Measurements from ENCODE around the gene AKAP13.

The AKAP13 gene

GRCh38 chr15:85330901-85331588 lies 49.4 kb upstream of the AKAP13 start (continued):
- TF ChIP-seq ZNF335 (tag by site-specific recombination; conservative IDR thresholded peaks at IDR 0.05), result peak; percentile 67
- no peak for TF ChIP-seq ZNF426 (tag by site-specific recombination; IDR thresholded peaks at IDR 0.05)
- TF ChIP-seq SETDB1 (IDR thresholded peaks at IDR 0.05; ENCODE audit: insufficient read length, low read length), result peak; percentile 83
- peak; percentile 47; the same call in 1 of the 2 replicates for TF ChIP-seq ZNF660 (tag by site-specific recombination; IDR thresholded peaks at IDR 0.05)
- TF ChIP-seq ZFP37 (tag by site-specific recombination; IDR thresholded peaks at IDR 0.05), result 0 out of 2 replicates have a peak, but pooled peaks have one; percentile 62
- TF ChIP-seq SCRT1 (tag by site-specific recombination; IDR thresholded peaks at IDR 0.05; ENCODE audit: borderline replicate concordance), result peak; percentile 69; the same call in 1 of the 2 replicates
- no peak; the same call in 1 of the 2 replicates for TF ChIP-seq TCF7L2 (IDR thresholded peaks at IDR 0.05; ENCODE audit: borderline replicate concordance, low read depth, low read length)
- peak; percentile 92 for TF ChIP-seq ZIC2 (tag by site-specific recombination; IDR thresholded peaks at IDR 0.05)
- peak; percentile 27; the same call in 1 of the 2 replicates for TF ChIP-seq CTCF (tag by site-specific recombination; IDR thresholded peaks at IDR 0.05)

DNA sequence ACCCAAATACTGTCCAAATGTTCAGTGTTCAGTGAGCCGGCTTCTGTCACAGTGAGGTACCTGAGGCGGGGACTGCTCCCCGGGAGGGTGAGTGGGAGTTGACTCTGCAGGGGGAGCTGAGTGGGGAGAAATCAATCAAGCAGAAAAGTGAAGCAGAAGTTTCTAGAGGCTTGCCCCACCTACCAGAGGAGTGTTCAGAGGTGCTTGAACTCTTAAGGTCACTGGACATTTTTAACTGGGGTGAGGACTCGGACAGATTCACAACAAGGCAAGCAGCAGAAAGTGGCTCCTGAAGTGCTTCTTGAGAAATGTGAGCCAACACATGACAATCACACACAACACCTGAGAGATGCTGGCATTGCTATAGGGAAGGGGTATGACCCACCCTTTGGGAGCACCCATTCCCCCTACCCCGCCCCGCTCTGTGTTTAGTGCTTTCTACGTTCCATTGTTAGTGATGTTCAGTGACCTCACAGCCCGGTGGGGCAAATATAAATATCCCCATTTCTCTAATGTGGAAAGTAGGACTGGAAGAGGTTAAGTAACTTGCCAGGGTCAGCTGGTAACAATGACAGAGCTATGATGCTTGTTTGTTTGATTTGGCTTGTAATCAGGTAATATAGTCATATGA lies 48.6 kb upstream of the AKAP13 start:
- Histone ChIP-seq H3K36me3 (ENCODE audit: control insufficient read depth in 2 of 2, insufficient read depth in 1 of 2, low read length in 2 of 2) (no peaks in the 10 kb centered on the region), H3K4me3 (ENCODE audit: low read depth, low read length) (no peak overlapping the region), H3K4me1 (ENCODE audit: control insufficient read depth, insufficient read depth, low read length) (0 out of 2 replicates have a peak, but pooled peaks cover 2% of the 10 kb centered on the region), H3K9me3 (ENCODE audit: control insufficient read depth, insufficient read depth, low read depth, low read length) (no peaks in the 10 kb centered on the region), H3K27ac (ENCODE audit: extremely low read depth, low read depth, low read length) (no peak overlapping the region)
- POLR2A ChIA-PET, result interaction anchor here (1.2 to 2.3 kb wide), 2 partner anchors 49 to 81 kb away, joined by 4 to 12 read pairs; partner anchors contain the start of gene AKAP13
- no peak for TF ChIP-seq YY2 (tag by site-specific recombination; IDR thresholded peaks at IDR 0.05)
- TF ChIP-seq EGR2 (tag by site-specific recombination; IDR thresholded peaks at IDR 0.05; ENCODE audit: low read depth), result peak; percentile 37; the same call in 1 of the 2 replicates
- no peak for TF ChIP-seq MEIS1 (CRISPR knock-in tag; IDR thresholded peaks at IDR 0.05; ENCODE audit: borderline replicate concordance)
- TF ChIP-seq GLIS1 (tag by site-specific recombination; IDR thresholded peaks at IDR 0.05), result 0 out of 2 replicates have a peak, but pooled peaks have one; percentile 17
- peak; percentile 87 for TF ChIP-seq ZIC2 (tag by site-specific recombination; IDR thresholded peaks at IDR 0.05)
- no peak for TF ChIP-seq KLF8 (tag by site-specific recombination; IDR thresholded peaks at IDR 0.05)
- CTCF ChIA-PET, result interaction anchor here (0.5 to 9.2 kb wide), 41 partner anchors 8 to 327 kb away, joined by 3 to 117 read pairs (median 4); no protein-coding TSS in a partner anchor

GRCh38 chr15:85333132-85333831 lies 47.1 kb upstream of the AKAP13 start:
- no peaks in the 10 kb centered on the region for H3K9me3 ChIP-seq (ENCODE audit: control insufficient read depth, insufficient read depth, low read depth, low read length)
- H3K4me1 ChIP-seq (ENCODE audit: control insufficient read depth, insufficient read depth, low read length), result 0 out of 2 replicates have a peak, but pooled peaks cover 2% of the 10 kb centered on the region
- ChIA-PET POLR2A (interaction anchor here (0.5 kb wide), 1 partner anchor 21 kb away, joined by 3 read pairs; no protein-coding TSS in a partner anchor), CTCF (interaction anchor here (0.8 to 9.2 kb wide), 6 partner anchors 12 to 172 kb away, joined by 3 to 117 read pairs (median 6); no protein-coding TSS in a partner anchor)
- H3K27ac ChIP-seq (ENCODE audit: extremely low read depth, low read depth, low read length), result no peak overlapping the region
- no peak overlapping the region for H3K4me3 ChIP-seq (ENCODE audit: low read depth, low read length)
- H3K36me3 ChIP-seq (ENCODE audit: control insufficient read depth in 2 of 2, insufficient read depth in 1 of 2, low read length in 2 of 2), result no peaks in the 10 kb centered on the region
- TF ChIP-seq ZNF660 (tag by site-specific recombination; IDR thresholded peaks at IDR 0.05) (no peak), ZNF645 (tag by site-specific recombination; IDR thresholded peaks at IDR 0.05) (no peak), ZNF114 (tag by site-specific recombination; IDR thresholded peaks at IDR 0.05) (no peak), ZNF792 (tag by site-specific recombination; IDR thresholded peaks at IDR 0.05) (no peak), ZNF777 (tag by site-specific recombination; IDR thresholded peaks at IDR 0.05; ENCODE audit: borderline replicate concordance) (no peak), ZNF335 (tag by site-specific recombination; conservative IDR thresholded peaks at IDR 0.05) (no peak), ZSCAN30 (tag by site-specific recombination; IDR thresholded peaks at IDR 0.05) (no peak), ZBTB1 (tag by site-specific recombination; IDR thresholded peaks at IDR 0.05) (no peak), KLF10 (tag by site-specific recombination; IDR thresholded peaks at IDR 0.05) (no peak), ZNF558 (tag by site-specific recombination; IDR thresholded peaks at IDR 0.05) (no peak), ZNF138 (tag by site-specific recombination; IDR thresholded peaks at IDR 0.05; ENCODE audit: borderline replicate concordance) (no peak), OVOL3 (tag by site-specific recombination; IDR thresholded peaks at IDR 0.05) (no peak), ZNF747 (tag by site-specific recombination; IDR thresholded peaks at IDR 0.05) (no peak), ZNF76 (tag by site-specific recombination; IDR thresholded peaks at IDR 0.05; ENCODE audit: borderline replicate concordance, low read depth) (no peak)

Measured in HEK293 (cell line).